NB4 (cell line): Measurements from ENCODE around the gene PDCD11.
"Not testable (repeated sequence)": the region's sequence is repeated elsewhere in the genome, so short reads cannot be mapped to it uniquely, and the experiment has no call there.

Experiments used
- DNase-seq: peaks from one replicate; pipeline ENCODE4 v3.0.0; 2010; ENCODE audit warnings: low read depth
- H3K4me3 ChIP-seq: one replicate; pipeline ENCODE4 v1.5.1; 2011; ENCODE audit warnings: mild to moderate bottlenecking, low read depth, low read length, moderate library complexity
- MYC ChIP-seq: IDR thresholded peaks from 2 replicates; pipeline ENCODE4 v1.6.1; 2011; ENCODE audit warnings: low read depth, low read length
- POLR2A ChIP-seq: IDR thresholded peaks from 2 replicates; pipeline ENCODE4 v1.6.1; 2011; ENCODE audit warnings: mild to moderate bottlenecking; ENCODE audit not compliant: insufficient read length; ENCODE audit errors: extremely low read depth
- TF ChIP-seq, protein P1 (sequence below): IDR thresholded peaks from 2 replicates; pipeline ENCODE4 v1.6.1; 2011; ENCODE audit warnings: low read depth, low read length
- TF ChIP-seq, protein P2 (sequence below): IDR thresholded peaks from one replicate; pipeline ENCODE4 v1.5.1; 2012; ENCODE audit warnings: low read depth, low read length

The PDCD11 gene

DNA sequence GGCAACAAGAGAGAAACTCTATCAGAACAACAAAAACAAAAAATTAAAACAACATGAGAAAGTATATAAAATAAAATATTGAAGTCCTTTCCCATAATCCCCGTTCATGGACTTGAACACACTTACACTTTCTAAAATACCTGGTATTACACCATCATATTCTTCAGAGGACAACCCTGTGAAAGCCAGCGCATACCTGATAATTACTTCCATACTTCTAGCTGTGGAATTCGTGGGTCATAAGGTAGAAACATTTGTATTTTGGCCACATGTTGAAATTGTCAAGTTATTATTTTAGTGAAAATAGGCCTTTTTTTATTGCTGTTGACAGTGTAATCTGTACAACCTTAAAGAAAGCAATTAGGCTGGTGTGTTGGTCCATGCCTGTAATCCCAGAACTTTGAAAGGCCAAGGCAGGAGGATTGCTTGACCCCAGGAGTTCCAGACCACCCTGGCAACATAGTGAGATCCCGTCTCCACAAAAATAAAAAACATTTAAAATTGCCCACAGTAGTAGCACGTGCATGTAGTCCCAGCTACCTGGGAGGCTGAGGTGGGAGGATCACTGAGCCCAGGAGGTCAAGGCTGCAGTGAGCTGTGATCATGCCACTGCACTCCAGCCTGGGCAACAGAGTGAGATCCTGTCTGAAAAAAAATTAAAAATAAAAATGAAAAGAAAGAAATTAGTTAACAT, 40.4 kb upstream of the PDCD11 start:
- H3K4me3 ChIP-seq: no peak overlapping the region
- TF ChIP-seq, protein P1, sequence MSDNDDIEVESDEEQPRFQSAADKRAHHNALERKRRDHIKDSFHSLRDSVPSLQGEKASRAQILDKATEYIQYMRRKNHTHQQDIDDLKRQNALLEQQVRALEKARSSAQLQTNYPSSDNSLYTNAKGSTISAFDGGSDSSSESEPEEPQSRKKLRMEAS: no peak
- TF ChIP-seq, protein P2, sequence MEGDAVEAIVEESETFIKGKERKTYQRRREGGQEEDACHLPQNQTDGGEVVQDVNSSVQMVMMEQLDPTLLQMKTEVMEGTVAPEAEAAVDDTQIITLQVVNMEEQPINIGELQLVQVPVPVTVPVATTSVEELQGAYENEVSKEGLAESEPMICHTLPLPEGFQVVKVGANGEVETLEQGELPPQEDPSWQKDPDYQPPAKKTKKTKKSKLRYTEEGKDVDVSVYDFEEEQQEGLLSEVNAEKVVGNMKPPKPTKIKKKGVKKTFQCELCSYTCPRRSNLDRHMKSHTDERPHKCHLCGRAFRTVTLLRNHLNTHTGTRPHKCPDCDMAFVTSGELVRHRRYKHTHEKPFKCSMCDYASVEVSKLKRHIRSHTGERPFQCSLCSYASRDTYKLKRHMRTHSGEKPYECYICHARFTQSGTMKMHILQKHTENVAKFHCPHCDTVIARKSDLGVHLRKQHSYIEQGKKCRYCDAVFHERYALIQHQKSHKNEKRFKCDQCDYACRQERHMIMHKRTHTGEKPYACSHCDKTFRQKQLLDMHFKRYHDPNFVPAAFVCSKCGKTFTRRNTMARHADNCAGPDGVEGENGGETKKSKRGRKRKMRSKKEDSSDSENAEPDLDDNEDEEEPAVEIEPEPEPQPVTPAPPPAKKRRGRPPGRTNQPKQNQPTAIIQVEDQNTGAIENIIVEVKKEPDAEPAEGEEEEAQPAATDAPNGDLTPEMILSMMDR: no peak
- no peak for TF ChIP-seq POLR2A
- TF ChIP-seq MYC: no peak
- DNase-seq: no peak

DNA sequence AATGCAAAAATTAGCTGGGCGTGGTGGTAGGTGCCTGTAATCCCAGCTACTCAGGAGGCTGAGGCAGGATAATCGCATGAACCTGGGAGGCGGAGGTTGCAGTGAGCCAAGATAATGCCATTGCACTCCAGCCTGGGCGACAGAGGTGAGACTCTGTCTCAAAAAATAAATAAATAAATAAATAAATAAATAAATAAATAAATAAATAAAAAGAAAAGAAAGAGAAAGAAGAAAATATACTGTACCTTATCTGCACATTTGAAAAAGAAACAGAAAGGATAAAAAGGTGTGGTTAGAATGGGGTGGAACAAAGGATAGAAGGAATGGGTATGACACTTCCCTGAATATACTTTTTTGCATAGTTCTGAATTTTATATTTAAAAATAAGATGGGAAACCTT, 36.9 kb upstream of the PDCD11 start:
- not testable (repeated sequence) for H3K4me3 ChIP-seq, DNase-seq

DNA sequence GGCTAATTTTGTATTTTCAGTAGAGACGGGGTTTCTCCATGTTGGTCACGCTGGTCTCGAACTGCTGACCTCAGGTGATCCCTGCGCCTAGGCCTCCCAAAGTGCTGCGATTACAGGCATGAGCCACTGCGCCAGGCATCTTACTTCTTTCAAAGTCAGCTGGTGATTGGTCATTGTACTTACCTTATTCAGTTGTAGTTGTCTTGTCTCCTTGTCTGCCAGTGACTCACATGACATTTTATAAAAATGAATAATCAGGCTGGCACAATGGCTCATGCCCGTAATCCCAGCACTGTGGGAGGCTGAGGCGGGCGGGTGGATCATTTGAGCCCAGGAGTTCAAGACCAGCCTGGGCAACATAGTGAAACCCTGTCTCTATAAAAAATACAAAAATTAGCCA, 35.6 kb upstream of the PDCD11 start:
- DNase-seq, H3K4me3 ChIP-seq: not testable (repeated sequence)

DNA sequence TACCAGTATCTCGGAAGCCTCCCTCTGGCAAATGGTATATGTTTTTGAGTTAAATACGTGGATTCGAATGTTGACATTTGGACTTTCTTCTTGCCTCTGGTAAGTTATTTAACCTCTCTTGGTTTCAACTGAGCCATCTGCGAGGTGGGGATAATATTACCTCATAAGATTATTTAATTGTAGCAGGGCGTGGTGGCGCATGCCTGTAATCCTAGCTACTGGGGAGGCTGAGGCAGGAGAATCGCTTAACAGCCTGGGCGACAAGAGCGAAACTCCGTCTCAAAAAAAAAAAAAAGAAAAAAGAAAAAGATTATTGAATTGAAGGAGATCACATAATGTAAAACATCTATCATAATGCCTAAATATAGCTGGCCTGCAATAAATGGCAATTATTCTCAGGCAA, 29.0 kb upstream of the PDCD11 start:
- TF ChIP-seq, protein P1: no peak
- TF ChIP-seq, protein P2: no peak
- no peak for TF ChIP-seq MYC
- TF ChIP-seq POLR2A: no peak
- H3K4me3 ChIP-seq: peak overlapping the region; percentile 72
- no peak for DNase-seq

DNA sequence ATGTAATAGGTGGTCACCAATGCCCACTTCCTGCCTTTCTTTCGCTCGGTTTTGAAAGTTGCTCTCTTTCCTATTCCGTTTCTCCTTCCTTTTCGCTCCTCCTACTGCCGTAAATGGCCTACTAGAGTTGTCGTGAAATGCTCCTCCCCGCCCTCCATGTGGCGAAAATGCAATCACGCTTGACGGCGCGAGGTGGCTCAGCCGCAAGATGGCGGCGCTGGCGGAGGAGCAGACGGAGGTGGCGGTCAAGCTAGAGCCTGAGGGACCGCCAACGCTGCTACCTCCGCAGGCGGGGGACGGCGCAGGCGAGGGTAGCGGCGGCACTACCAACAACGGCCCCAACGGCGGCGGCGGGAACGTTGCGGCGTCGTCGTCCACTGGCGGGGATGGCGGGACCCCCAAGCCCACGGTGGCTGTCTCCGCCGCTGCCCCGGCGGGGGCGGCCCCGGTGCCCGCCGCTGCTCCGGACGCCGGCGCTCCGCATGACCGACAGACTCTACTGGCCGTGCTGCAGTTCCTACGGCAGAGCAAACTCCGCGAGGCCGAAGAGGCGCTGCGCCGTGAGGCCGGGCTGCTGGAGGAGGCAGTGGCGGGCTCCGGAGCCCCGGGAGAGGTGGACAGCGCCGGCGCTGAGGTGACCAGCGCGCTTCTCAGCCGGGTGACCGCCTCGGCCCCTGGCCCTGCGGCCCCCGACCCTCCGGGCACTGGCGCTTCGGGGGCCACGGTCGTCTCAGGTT, 28.5 kb upstream of the PDCD11 start, which contains the start of gene TAF5:
Gene TAF5, plus strand, starts transcription at position 195 of the 737 bp plus-strand sequence. Its CDS starts 14 bp downstream, at position 209.
- TF ChIP-seq, protein P1: 0 out of 2 replicates have a peak, but pooled peaks have one; percentile 61
- TF ChIP-seq, protein P2: no peak
- TF ChIP-seq POLR2A: peak; percentile 95
- peak within 1 kb of the TSS; percentile 72 for H3K4me3 ChIP-seq
- DNase-seq: peak; percentile 98

DNA sequence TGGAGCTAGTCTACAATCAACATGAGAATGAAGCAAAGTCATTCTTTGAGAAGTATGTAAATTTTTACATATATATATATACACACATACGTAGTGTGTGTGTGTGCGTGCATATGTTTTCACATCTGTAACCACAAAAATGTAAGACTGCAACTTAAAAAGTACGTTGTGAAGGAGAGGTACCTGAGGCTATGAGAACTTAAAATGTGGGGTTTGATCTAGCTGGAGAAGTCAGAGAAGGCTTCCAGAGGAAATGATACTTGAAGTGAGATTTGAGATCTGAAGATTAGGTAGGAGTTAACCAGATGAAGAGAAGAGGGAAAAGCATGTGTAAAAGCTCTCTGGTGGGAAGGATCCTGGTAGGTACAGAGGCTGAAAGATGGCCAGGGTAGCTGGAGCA, 22.9 kb upstream of the PDCD11 start:
- no peak for DNase-seq
- no peak for TF ChIP-seq POLR2A
- TF ChIP-seq MYC: no peak
- TF ChIP-seq, protein P2: no peak
- TF ChIP-seq, protein P1: no peak

More for the DNA sequence above, 22.9 kb upstream of the PDCD11 start:
- H3K4me3 ChIP-seq: no peak overlapping the region
